ENCODE measurements around the gene TREX2.

DNA sequence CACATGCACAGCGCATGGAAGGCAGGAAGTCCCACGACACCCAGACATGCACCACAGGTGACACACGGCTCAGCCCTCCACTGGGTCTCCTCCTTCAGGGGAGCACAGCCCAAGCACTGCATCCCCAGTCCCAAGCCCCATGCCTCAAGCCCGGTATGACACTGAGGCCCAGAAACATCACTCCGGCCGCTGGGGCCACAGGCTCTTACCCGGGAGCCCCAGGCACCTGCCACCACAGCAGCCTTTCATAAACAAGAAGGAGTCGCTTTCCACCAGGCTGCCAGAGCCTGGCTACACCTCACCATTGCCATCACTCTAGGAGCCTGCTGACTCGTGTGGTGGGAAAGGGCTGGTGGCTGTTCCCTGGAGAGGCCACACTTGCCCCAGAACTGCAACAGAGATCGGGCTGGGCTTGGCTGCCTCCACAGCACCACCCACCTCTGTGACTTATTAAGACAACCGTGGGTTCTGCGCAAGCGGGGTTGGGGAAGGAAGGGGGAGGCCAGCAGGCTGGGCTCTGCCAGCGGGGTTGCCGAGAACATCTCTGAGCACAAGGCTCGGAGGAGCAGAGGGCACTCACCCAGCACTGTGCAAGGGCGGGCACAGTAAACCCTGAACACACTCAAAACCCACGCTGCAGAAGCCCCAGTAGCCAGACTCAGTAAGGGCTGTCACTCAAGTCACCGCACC lies 20.0 kb upstream of the TREX2 start:
- TF ChIP-seq POLR2AphosphoS5 (IDR thresholded peaks at IDR 0.05; ENCODE audit: insufficient read depth in 1 of 2, low read depth in 1 of 2), result no peak
- TF ChIP-seq, protein P1, sequence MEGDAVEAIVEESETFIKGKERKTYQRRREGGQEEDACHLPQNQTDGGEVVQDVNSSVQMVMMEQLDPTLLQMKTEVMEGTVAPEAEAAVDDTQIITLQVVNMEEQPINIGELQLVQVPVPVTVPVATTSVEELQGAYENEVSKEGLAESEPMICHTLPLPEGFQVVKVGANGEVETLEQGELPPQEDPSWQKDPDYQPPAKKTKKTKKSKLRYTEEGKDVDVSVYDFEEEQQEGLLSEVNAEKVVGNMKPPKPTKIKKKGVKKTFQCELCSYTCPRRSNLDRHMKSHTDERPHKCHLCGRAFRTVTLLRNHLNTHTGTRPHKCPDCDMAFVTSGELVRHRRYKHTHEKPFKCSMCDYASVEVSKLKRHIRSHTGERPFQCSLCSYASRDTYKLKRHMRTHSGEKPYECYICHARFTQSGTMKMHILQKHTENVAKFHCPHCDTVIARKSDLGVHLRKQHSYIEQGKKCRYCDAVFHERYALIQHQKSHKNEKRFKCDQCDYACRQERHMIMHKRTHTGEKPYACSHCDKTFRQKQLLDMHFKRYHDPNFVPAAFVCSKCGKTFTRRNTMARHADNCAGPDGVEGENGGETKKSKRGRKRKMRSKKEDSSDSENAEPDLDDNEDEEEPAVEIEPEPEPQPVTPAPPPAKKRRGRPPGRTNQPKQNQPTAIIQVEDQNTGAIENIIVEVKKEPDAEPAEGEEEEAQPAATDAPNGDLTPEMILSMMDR (IDR thresholded peaks at IDR 0.05), result no peak

Measured in vagina (tissue), 2 donors.